GM13977 (cell line): ENCODE data around the gene RIOK1.
"Not testable (repeated sequence)": the region's sequence is repeated elsewhere in the genome, so short reads cannot be mapped to it uniquely, and the experiment has no call there.

Experiments used
- DNase-seq: peaks from one replicate; pipeline ENCODE4 v3.0.0; 2012; ENCODE audit warnings: low spot score
- CTCF ChIP-seq: IDR thresholded peaks from 2 replicates; pipeline ENCODE4 v1.5.1; 2012; ENCODE audit warnings: mild to moderate bottlenecking, control low read depth; ENCODE audit not compliant: insufficient read depth; ENCODE audit errors: extremely low read depth, missing control alignments
- in situ Hi-C: fragments of 300-500 bp; cut with MboI; formaldehyde crosslinking; loops from one replicate; pipeline ENCODE4 v1.12.0; 2022; ENCODE audit warnings: low sequenced_read_pairs, low pct_unique_long_range_greater_than_20kb, mixed read lengths, inconsistent platforms; ENCODE audit not compliant: unreplicated experiment

Gene RIOK1

GRCh38 chr6:7389451-7390225 is at the start of gene RIOK1, which contains the start of gene CAGE1:
Gene RIOK1 (plus strand): TSS chr6:7389808. CDS start chr6:7390003, 195 bp downstream.
Gene CAGE1 (minus strand): TSS chr6:7389742. CDS start chr6:7387173, 2,569 bp downstream.
- in situ Hi-C loops = loop anchor here (25.0 kb wide), 1 partner anchor 102 kb away; no protein-coding TSS in a partner anchor
- peak; percentile 91 for DNase-seq
- TF ChIP-seq CTCF = no peak

DNA sequence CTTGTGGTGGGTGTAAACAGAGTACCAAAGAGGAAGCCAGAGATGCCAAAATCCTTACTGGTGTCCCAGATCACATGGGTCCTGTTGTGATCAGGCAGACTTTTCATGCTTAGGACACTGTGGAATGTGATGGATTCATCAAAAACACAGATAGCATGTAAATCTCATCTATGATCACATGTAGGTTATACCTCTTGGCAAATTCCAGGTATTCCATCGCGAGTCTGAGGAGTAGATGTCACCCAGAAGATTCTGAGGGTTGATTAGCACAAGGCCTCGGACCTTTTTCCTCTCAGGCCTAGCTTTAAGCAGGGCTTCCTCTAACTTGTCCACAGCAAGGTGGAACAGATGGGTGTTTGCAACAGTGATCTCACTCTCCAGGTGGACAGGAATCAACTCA is 48.3 kb upstream of the RIOK1 start:
- in situ Hi-C loops = no loop called here
- no peak for DNase-seq
- TF ChIP-seq CTCF = no peak

DNA sequence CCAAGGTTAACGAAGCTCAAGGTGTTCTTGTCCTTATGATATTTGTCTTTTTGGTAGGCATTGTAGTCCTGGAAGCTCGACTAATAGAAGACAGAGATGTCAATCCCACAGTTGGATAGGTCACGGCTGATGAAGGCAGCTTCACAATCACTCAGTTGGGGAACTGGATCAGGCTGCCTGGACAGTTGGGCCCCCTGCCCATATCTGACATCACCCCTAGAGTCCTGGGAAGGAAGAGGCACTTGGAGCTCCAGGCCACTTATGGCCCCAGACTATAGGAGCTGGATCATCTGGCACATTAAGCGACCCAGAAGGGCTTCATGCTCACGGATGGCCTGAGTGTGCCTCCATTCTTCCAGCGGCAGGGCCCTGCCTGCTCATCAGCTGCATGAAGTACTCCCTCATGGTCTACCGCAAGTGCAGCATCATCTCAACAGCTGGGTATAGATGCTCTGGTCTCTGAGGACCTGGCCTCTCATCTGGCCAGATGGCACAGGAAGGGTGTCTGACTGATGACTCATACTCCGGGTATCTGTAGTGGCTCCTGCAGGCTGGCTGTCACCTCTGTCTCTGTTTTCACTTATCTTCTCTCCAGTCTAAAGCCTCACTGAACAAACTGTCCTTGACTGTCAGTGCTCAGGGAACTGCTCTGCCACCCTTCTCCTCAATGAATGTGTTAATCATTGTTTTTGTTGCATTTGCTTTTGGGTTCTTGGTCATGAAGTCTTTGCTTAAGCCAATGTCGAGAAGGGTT is 47.4 kb upstream of the RIOK1 start:
- in situ Hi-C loops = no loop called here
- no peak for DNase-seq
- TF ChIP-seq CTCF = no peak

DNA sequence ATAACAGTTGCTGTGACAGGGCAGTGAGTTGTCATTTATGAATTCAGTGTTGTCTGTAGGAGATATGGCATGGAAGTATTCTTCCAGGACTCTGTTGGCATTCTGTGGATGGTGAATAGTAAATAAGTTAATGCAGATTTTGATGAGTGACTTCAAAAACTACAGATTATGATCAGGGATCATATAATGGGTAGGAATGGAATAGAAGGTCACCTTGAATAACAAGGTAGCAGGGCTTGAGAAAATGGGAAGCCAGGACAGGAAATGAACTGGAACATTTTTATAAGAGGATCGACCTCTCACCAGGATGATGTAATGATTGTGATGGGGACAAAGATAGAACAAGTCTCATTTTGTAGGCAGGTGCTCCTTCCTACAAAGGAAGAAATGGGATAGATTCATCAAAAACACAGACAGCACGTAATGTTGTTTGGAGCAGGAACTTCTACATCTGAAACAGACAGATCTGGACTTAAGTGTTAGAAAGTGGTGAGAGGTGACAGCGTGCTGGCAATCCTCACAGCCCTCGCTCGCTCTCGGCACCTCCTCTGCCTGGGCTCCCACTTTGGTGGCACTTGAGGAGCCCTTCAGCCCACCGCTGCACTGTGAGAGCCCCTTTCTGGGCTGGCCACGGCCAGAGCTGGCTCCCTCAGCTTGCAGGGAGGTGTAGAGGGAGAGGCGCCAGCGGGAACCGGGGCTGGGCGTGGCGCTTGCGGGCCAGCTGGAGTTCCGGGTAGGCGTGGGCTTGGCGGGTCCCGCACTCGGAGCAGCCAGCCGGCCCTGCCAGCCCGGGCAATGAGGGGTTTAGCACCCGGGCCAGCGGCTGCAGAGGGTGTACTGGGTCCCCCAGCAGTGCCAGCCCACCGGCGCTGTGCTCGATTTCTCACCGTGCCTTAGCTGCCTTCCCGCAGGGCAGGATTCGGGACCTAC is 45.8 kb upstream of the RIOK1 start:
- in situ Hi-C loops = no loop called here
- no peak for DNase-seq
- no peak for TF ChIP-seq CTCF

DNA sequence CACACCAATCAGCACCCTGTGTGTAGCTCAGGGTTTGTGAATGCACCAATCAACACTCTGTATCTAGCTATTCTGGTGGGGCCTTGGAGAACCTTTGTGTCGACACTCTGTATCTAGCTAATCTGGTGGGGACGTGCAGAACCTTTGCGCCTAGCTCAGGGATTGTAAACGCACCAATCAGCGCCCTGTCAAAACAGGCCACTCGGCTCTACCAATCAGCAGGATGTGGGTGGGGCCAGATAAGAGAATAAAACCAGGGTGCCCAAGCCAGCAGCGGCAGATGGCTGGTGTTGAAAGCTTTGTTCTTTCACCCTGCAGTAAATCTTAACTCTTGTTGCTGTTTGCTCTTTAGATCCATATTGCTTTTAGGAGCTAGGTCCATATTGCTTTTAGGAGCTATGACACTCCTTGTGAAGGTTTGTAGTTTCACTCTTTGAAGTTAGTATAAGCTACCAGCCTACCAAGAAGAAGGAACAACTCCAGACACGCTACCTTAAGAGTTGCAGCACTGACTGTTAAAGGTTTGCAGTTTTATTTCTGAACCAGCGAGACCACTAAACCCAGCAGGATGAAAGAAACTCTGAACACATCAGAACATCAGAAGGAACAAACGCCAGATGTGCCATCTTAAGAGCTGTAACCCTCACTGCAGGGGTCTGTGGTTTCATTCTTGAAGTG is 44.7 kb upstream of the RIOK1 start:
- DNase-seq, in situ Hi-C loops: not testable (repeated sequence)

- in situ Hi-C loops, DNase-seq: not testable (repeated sequence)
Observed at GRCh38 chr6:7347551-7347997, 42.0 kb upstream of the RIOK1 start.

GRCh38 chr6:7350591-7350990 is 39.0 kb upstream of the RIOK1 start:
- in situ Hi-C loops, DNase-seq: not testable (repeated sequence)

GRCh38 chr6:7351916-7352315 is 37.7 kb upstream of the RIOK1 start:
- DNase-seq, in situ Hi-C loops: not testable (repeated sequence)
